Neural cell (in vitro differentiated cells): ENCODE measurements around the gene TMEM201. TPM values are rescaled to one million over a fixed set of nuclear protein-coding genes. Genes with fewer than 3 reads are reported as not detected.

Source experiments
- H2AFZ ChIP-seq: fragments of 200-600, 300-800 bp; sonication (generic), shearing (Covaris generic); 2 replicates; pipeline ENCODE4 v1.6.0; 2014; ENCODE audit warnings: low read depth, mild to moderate bottlenecking, antibody characterized with exemption, low read length, moderate library complexity
- H3F3A ChIP-seq: fragments of 200-600 bp; shearing (Covaris generic); 2 replicates; pipeline ENCODE4 v1.6.1; 2016; ENCODE audit warnings: mild to moderate bottlenecking, moderate library complexity, mixed read lengths, antibody characterized with exemption, low read length; ENCODE audit not compliant: insufficient read depth, poor library complexity, severe bottlenecking
- H3K27ac ChIP-seq: fragments of 200-600, 300-800 bp; sonication (generic), shearing (Covaris generic); 2 replicates; pipeline ENCODE4 v1.5.1; 2014; ENCODE audit warnings: mild to moderate bottlenecking, low read length, moderate library complexity
- H3K27me3 ChIP-seq: fragments of 300-800, 200-600 bp; sonication (generic), shearing (Covaris generic); 2 replicates; pipeline ENCODE4 v1.6.0; 2014; ENCODE audit warnings: mild to moderate bottlenecking, low read depth, low read length, moderate library complexity; ENCODE audit not compliant: insufficient read depth
- H3K36me3 ChIP-seq: fragments of 300-800, 200-600 bp; sonication (generic), shearing (Covaris generic); 2 replicates; pipeline ENCODE4 v1.5.1; 2014; ENCODE audit warnings: mild to moderate bottlenecking, antibody characterized with exemption, low read length, moderate library complexity; ENCODE audit not compliant: insufficient read depth
- H3K4me2 ChIP-seq: fragments of 300-800, 200-600 bp; sonication (generic), shearing (Covaris generic); 2 replicates; pipeline ENCODE4 v1.6.0; 2014; ENCODE audit warnings: mild to moderate bottlenecking, low read length
- H3K4me3 ChIP-seq: fragments of 300-800, 200-600 bp; sonication (generic), shearing (Covaris generic); 2 replicates; pipeline ENCODE4 v1.5.1; 2014; ENCODE audit warnings: mild to moderate bottlenecking, low read length, moderate library complexity
- H3K79me2 ChIP-seq: fragments of 200-600 bp; shearing (Covaris generic); replicated peaks from 2 replicates; pipeline ENCODE4 v1.6.0; 2014; ENCODE audit warnings: mild to moderate bottlenecking, low read length, moderate library complexity; ENCODE audit not compliant: insufficient read depth
- H3K9ac ChIP-seq: fragments of 300-800, 200-600 bp; sonication (generic), shearing (Covaris generic); 2 replicates; pipeline ENCODE4 v1.6.1; 2016; ENCODE audit warnings: mild to moderate bottlenecking, low read length, mixed read lengths
- H3K9me2 ChIP-seq: fragments of 200-600 bp; shearing (Covaris generic); 2 replicates; pipeline ENCODE4 v1.6.1; 2016; ENCODE audit warnings: mild to moderate bottlenecking, low read length, mixed read lengths; ENCODE audit not compliant: insufficient read depth
- H3K9me3 ChIP-seq: fragments of 200-600, 300-800 bp; sonication (generic), shearing (Covaris generic); 2 replicates; pipeline ENCODE4 v1.6.1; 2016; ENCODE audit warnings: mild to moderate bottlenecking, mixed run types, low read length, moderate library complexity, mixed read lengths
- H4K20me1 ChIP-seq: fragments of 200-600 bp; shearing (Covaris generic); 2 replicates; pipeline ENCODE4 v1.6.1; 2016; ENCODE audit warnings: mild to moderate bottlenecking, mixed run types; ENCODE audit not compliant: insufficient read depth
- EP300 ChIP-seq: fragments of 450-650 bp; conservative IDR thresholded peaks from 2 replicates; pipeline ENCODE4 v1.6.1; 2014; ENCODE audit warnings: antibody characterized with exemption, mild to moderate bottlenecking, moderate library complexity; ENCODE audit not compliant: poor library complexity, severe bottlenecking
- EZH2 ChIP-seq: fragments of 200-600, 300-800 bp; shearing (Covaris generic), sonication (generic); IDR thresholded peaks from 2 replicates; pipeline ENCODE4 v1.6.1; 2014; ENCODE audit warnings: antibody characterized with exemption, low read length, borderline replicate concordance, mild to moderate bottlenecking; ENCODE audit not compliant: insufficient read depth, poor library complexity, severe bottlenecking
- MXI1 ChIP-seq: fragments of 450-650 bp; conservative IDR thresholded peaks from 2 replicates; pipeline ENCODE4 v1.6.1; 2014; ENCODE audit warnings: antibody characterized with exemption, mild to moderate bottlenecking; ENCODE audit not compliant: poor library complexity, severe bottlenecking
- POLR2AphosphoS5 ChIP-seq: IDR thresholded peaks from 2 replicates; pipeline ENCODE4 v1.6.1; 2012
- RAD21 ChIP-seq: fragments of 450-650 bp; conservative IDR thresholded peaks from 2 replicates; pipeline ENCODE4 v1.6.1; 2014; ENCODE audit warnings: antibody characterized with exemption, mild to moderate bottlenecking, moderate library complexity
- REST ChIP-seq: IDR thresholded peaks from 2 replicates; pipeline ENCODE4 v1.6.1; 2012; ENCODE audit warnings: borderline replicate concordance
- SMC3 ChIP-seq: fragments of 450-650 bp; conservative IDR thresholded peaks from 2 replicates; pipeline ENCODE4 v1.6.1; 2014; ENCODE audit warnings: antibody characterized with exemption, mild to moderate bottlenecking, moderate library complexity; ENCODE audit not compliant: poor library complexity
- TAF1 ChIP-seq: IDR thresholded peaks from 2 replicates; pipeline ENCODE4 v1.6.1; 2012; ENCODE audit warnings: low read depth
- polyA plus RNA-seq: library from polyadenylated mRNA; depleted of rRNA; stranded (reverse); fragments of >200 nt; gene quantifications from 2 replicates; pipeline ENCODE4 v1.2.3, GENCODE V29; 2014
- TF ChIP-seq, protein P1 (sequence below): fragments of 450-650 bp; IDR thresholded peaks from 2 replicates; pipeline ENCODE4 v1.5.1; 2014; ENCODE audit warnings: antibody characterized with exemption, mild to moderate bottlenecking, moderate library complexity; ENCODE audit not compliant: poor library complexity, severe bottlenecking

TMEM201 gene
- polyA plus RNA-seq, 1 donor from 2014 or later = 7.3 TPM

DNA sequence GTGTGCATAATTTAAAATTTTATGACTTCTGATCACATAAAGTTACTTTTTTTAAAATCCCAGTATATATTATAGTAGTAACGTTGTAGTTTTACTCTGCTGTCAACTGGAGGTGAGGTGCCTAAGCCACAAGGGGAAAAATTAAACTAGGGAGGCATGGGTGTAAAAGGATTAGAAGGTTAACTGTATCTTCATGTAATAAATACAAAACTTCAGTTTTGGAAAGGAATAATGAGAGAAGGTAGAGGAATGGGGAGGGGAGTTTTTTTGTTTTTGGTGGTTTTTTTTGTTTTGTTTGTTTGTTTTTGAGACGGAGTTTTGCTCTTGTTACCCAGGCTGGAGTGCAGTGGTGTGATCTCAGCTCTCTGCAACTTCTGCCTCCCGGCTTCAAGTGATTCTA is 43.8 kb upstream of the TMEM201 start:
- no peak overlapping the region for H3K9ac ChIP-seq
- H3F3A ChIP-seq = no peaks in the 10 kb centered on the region
- H3K27me3 ChIP-seq = no peaks in the 10 kb centered on the region
- H3K9me2 ChIP-seq = no peaks in the 10 kb centered on the region
- no peaks in the 10 kb centered on the region for H3K36me3 ChIP-seq
- no peaks in the 10 kb centered on the region for H3K9me3 ChIP-seq
- H3K4me3 ChIP-seq = no peak overlapping the region
- no peak overlapping the region for H3K4me2 ChIP-seq
- H2AFZ ChIP-seq = no peak overlapping the region
- no peaks in the 10 kb centered on the region for H4K20me1 ChIP-seq
- no peak overlapping the region for H3K27ac ChIP-seq
- TF ChIP-seq POLR2AphosphoS5 = no peak
- no peak for TF ChIP-seq TAF1
- TF ChIP-seq REST = no peak
- TF ChIP-seq MXI1 = no peak
- TF ChIP-seq EZH2 = no peak
- TF ChIP-seq, protein P1, sequence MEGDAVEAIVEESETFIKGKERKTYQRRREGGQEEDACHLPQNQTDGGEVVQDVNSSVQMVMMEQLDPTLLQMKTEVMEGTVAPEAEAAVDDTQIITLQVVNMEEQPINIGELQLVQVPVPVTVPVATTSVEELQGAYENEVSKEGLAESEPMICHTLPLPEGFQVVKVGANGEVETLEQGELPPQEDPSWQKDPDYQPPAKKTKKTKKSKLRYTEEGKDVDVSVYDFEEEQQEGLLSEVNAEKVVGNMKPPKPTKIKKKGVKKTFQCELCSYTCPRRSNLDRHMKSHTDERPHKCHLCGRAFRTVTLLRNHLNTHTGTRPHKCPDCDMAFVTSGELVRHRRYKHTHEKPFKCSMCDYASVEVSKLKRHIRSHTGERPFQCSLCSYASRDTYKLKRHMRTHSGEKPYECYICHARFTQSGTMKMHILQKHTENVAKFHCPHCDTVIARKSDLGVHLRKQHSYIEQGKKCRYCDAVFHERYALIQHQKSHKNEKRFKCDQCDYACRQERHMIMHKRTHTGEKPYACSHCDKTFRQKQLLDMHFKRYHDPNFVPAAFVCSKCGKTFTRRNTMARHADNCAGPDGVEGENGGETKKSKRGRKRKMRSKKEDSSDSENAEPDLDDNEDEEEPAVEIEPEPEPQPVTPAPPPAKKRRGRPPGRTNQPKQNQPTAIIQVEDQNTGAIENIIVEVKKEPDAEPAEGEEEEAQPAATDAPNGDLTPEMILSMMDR = no peak
- TF ChIP-seq EP300 = no peak
- no peak for TF ChIP-seq SMC3
- no peak for TF ChIP-seq RAD21
- H3K79me2 ChIP-seq = peaks cover 29% of the 10 kb centered on the region

DNA sequence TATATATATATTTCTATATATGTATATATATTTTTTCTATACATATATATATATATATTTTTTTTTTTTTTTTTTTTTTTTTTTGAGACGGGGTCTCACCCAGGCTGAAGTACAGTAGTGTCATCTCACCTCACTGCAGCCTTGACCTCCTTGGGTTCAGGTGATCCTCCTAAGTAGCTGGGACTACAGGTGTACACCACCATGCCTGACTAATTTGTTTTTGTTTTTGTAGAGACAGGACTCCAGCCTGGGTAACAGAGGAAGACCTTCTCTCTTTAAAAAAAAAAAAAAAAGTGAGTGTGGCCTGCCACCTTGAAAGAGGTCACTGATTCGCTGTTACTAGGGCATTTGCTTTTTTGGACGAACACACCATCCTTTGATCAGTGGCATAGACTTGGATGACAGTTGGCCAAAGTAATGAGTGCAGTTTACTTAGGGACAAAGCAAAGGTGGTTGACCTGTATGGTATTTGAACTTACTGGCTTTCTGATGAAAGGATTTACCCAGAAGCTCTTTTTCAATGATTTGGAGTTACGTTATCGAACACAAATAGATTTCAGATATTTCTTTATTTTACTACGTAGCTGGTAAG is 38.7 kb upstream of the TMEM201 start:
- peaks cover 3% of the 10 kb centered on the region for H3K79me2 ChIP-seq
- no peak overlapping the region for H3K27ac ChIP-seq
- H3K4me2 ChIP-seq = no peak overlapping the region
- H3K4me3 ChIP-seq = no peak overlapping the region
- no peaks in the 10 kb centered on the region for H3F3A ChIP-seq
- H3K9me2 ChIP-seq = no peaks in the 10 kb centered on the region
- no peak for TF ChIP-seq MXI1
- TF ChIP-seq, protein P1 = no peak
- no peak for TF ChIP-seq SMC3
- no peak overlapping the region for H2AFZ ChIP-seq
- H3K36me3 ChIP-seq = no peaks in the 10 kb centered on the region
- H3K9me3 ChIP-seq = no peaks in the 10 kb centered on the region
- no peak overlapping the region for H3K9ac ChIP-seq
- no peaks in the 10 kb centered on the region for H4K20me1 ChIP-seq
- no peaks in the 10 kb centered on the region for H3K27me3 ChIP-seq
